Adrenal gland (tissue), 12 donors: ENCODE measurements around the gene NAALADL2. TPM values are rescaled to one million over a fixed set of nuclear protein-coding genes. Genes with fewer than 3 reads are reported as not detected.

Experiments used
- DNase-seq, 7 donors: peaks; one replicate each; pipeline ENCODE4 v3.0.0-alpha.2; 2019 to 2020
- H3K27ac ChIP-seq, 5 donors: fragments of 200-600 bp; sonication (generic) in 4 of 5; 1 replicate in 3 of 5; 2 replicates in 2 of 5; pipeline versions ENCODE4 v1.5.1 to v1.8.0; 2016 to 2020; ENCODE audit warnings: mild to moderate bottlenecking in 1 of 5
- H3K27me3 ChIP-seq: fragments of 200-600 bp; 2 replicates; pipeline ENCODE4 v1.8.0; 2021
- H3K36me3 ChIP-seq, 2 donors: fragments of 200-600 bp; replicated peaks in 1 of 2; 1 replicate in 1 of 2; 2 replicates in 1 of 2; pipeline versions ENCODE4 v1.5.1 to v1.8.0; 2018 to 2022
- H3K4me1 ChIP-seq, 2 donors: fragments of 200-600 bp; replicated peaks in 1 of 2; 1 replicate in 1 of 2; 2 replicates in 1 of 2; pipeline versions ENCODE4 v1.5.1 to v1.8.0; 2018 to 2021
- H3K4me3 ChIP-seq, 4 donors: fragments of 200-600 bp; sonication (generic) in 3 of 4; one replicate each; pipeline ENCODE4 v1.5.1; 2016 to 2018
- H3K9me3 ChIP-seq, 3 donors: fragments of 200-600 bp; sonication (generic) in 1 of 3; replicated peaks in 1 of 3; 1 replicate in 2 of 3; 2 replicates in 1 of 3; pipeline versions ENCODE4 v1.5.1 to v1.8.0; 2016 to 2021
- CTCF ChIP-seq, 6 experiments: fragments of 450-650 bp in 4 of 6; fragments of 200-600 bp in 2 of 6; sonication (generic) in 1 of 6; IDR thresholded peaks; 1 replicate in 5 of 6; 2 replicates in 1 of 6; pipeline versions ENCODE4 v1.5.1 to v1.8.0; 2016 to 2021; ENCODE audit warnings: antibody characterized with exemption in 6 of 6, mild to moderate bottlenecking in 2 of 6, moderate library complexity in 1 of 6
- POLR2A ChIP-seq, 2 donors: fragments of 450-650 bp; IDR thresholded peaks; one replicate each; pipeline ENCODE4 v1.6.1; 2017; ENCODE audit warnings: antibody characterized with exemption in 2 of 2, mild to moderate bottlenecking in 2 of 2, moderate library complexity in 1 of 2
- WGBS, 4 donors: extraction: QIAGEN DNeasy Blood & Tissue Kit in 2 of 4; methylation state at CpG; one replicate each; pipeline versions ENCODE4 v1.1.5 to v1.1.7; 2013 to 2017; 5-methylcytosine and 5-hydroxymethylcytosine counted together
- intact Hi-C, 2 donors: fragments of 100-400 bp; cut with DNase I; formaldehyde crosslinking; loops; one replicate each; pipeline versions ENCODE4 v1.14.1 to v1.15.0; 2022 to 2023
- polyA plus RNA-seq, 3 donors: library from polyadenylated mRNA; stranded (reverse); fragments of 200-250 nt in 2 of 3; fragments of 350-450 nt in 1 of 3; fragmentation: Illumina TruSeq in 1 of 3; extraction: RNeasy Lipid Tissue Mini Kit (QIAGEN cat#74804) in 1 of 3; gene quantifications; one replicate each; pipeline ENCODE4 v1.2.3, GENCODE V29; 2013 to 2014
- total RNA-seq, 9 donors: library from RNA; depleted of rRNA in 4 of 9; stranded (reverse); fragments of >200 nt in 4 of 9; fragments of 120-200 nt in 1 of 9; fragmentation: NEBNext Ultra II Directional in 1 of 9; extraction: Animal tissue kit (Norgen Biotek cat#: 25700) in 1 of 9; gene quantifications; one replicate each; pipeline versions ENCODE4 v1.1.0 to v1.2.4, GENCODE V29; 2013 to 2023
- donor health status: healthy with polysubstance abuse.
- donor health status: Bipolar disorder and iron deficiency.
- donor health status: DM: yes; HTN: yes; CAD: no.
- donor health status: DM: no; HTN: no; CAD: no.
- donor health status: DM: no; HTN: no; CAD: no.
- donor health status: DM: yes; HTN: yes; CAD: no.

The NAALADL2 gene
- total and polyA plus RNA-seq, 12 donors: 0.24 to 7.8 (median 4.8) TPM

DNA sequence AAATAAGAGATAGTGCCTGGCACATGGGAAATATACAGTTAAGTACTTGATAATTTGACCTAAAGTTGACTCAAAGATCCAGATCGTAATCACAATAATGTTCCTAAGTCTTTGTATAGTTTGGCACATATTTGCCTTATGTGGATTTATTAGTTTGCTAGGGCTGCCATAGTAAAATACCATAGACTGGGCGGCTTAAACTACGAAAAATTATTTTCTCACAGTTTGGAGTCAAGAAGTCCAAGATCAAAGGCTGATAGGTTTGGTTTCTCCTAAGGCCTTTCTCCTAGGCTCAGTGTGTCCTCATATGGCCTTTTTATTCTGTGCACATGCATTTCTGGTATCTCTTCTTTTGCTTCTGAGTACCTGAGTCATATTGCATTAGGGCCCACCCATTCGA lies 453.7 kb downstream of the NAALADL2 start:
- Histone ChIP-seq H3K4me1 (no peaks in the 10 kb centered on the region), H3K4me3 (no peak overlapping the region), H3K27me3 (no peaks in the 10 kb centered on the region), H3K36me3 (no peaks in the 10 kb centered on the region), H3K9me3 (no peaks in the 10 kb centered on the region), H3K27ac (no peak overlapping the region)
- intact Hi-C loops: no loop called here
- WGBS, 4 donors: 78 to 82% (median 79%) methylated on average over 4 of the region's 4 CpGs
- no peak for TF ChIP-seq POLR2A (IDR thresholded peaks at IDR 0.05)
- TF ChIP-seq CTCF (IDR thresholded peaks at IDR 0.05): no peak
- DNase-seq: no peak

DNA sequence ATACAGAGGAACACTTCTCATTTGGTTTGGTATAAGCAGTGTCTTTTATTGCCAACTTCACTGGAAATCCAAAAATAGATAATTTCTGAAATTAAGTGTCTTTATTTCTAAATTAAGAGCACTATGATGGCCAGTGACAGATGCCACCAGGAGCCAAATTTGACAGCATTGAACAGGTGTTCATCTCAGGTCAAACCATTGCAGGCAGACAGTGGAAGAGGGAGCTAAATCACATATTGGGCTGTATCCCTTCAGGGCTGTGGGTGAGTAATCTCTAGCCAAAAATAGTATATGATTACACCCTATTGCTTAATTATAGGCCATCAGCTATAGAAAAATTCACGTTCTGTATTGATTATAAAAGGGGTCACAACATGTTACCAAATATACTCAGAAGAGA lies 457.7 kb downstream of the NAALADL2 start:
- H3K4me1 ChIP-seq: no peaks in the 10 kb centered on the region
- H3K9me3 ChIP-seq: no peaks in the 10 kb centered on the region
- DNase-seq: no peak
- no peak overlapping the region for H3K4me3 ChIP-seq
- H3K27ac ChIP-seq: no peak overlapping the region
- no peaks in the 10 kb centered on the region for H3K27me3 ChIP-seq
- intact Hi-C loops: no loop called here
- H3K36me3 ChIP-seq: no peaks in the 10 kb centered on the region
- 70 to 80% (median 76%) methylated on average over 1 of the region's 1 CpG for WGBS, 4 donors
- no peak for TF ChIP-seq POLR2A (IDR thresholded peaks at IDR 0.05)
- TF ChIP-seq CTCF (IDR thresholded peaks at IDR 0.05): no peak

DNA sequence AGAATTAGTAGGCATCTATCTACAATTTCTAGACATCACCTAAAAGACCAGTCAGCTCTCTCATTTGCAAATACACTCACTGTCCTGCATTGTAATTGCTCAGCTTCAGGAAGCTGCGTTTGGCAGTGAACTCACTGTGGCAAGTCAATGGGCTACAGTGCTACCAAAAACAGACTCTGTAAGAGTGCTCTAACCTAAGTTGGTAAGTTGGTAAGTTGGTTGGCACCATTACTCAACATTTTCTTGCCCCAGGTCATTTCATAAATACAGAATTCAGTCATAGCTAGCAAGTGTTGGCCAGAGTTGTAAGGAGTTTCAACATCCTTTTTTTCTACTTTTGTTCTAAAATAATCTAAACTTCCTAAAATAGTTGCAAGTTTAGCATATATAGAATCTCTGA lies 466.3 kb downstream of the NAALADL2 start:
- no peaks in the 10 kb centered on the region for H3K9me3 ChIP-seq

GRCh38 chr3:175326041-175326440 lies 466.9 kb downstream of the NAALADL2 start:
- Histone ChIP-seq H3K36me3 (no peaks in the 10 kb centered on the region), H3K4me1 (no peaks in the 10 kb centered on the region), H3K27me3 (no peaks in the 10 kb centered on the region), H3K27ac (no peak overlapping the region), H3K9me3 (no peaks in the 10 kb centered on the region), H3K4me3 (no peak overlapping the region)
- intact Hi-C loops: no loop called here
- TF ChIP-seq CTCF (IDR thresholded peaks at IDR 0.05): no peak
- TF ChIP-seq POLR2A (IDR thresholded peaks at IDR 0.05): no peak
- WGBS, 4 donors: 76 to 87% (median 82%) methylated on average over 4 of the region's 4 CpGs
- DNase-seq: no peak

More for the DNA sequence above, 466.3 kb downstream of the NAALADL2 start:
- H3K36me3 ChIP-seq: no peaks in the 10 kb centered on the region
- 73 to 81% (median 76%) methylated on average over 1 of the region's 1 CpG for WGBS, 4 donors
- no peaks in the 10 kb centered on the region for H3K27me3 ChIP-seq
- no peak for TF ChIP-seq CTCF (IDR thresholded peaks at IDR 0.05)
- TF ChIP-seq POLR2A (IDR thresholded peaks at IDR 0.05): no peak
- intact Hi-C loops: no loop called here
- no peaks in the 10 kb centered on the region for H3K4me1 ChIP-seq
- H3K27ac ChIP-seq: no peak overlapping the region
- no peak for DNase-seq
- no peak overlapping the region for H3K4me3 ChIP-seq
